Mammary epithelial cell (primary cell): ENCODE measurements around the gene HOXB4.

Experiments
- EZH2 ChIP-seq: IDR thresholded peaks from 2 replicates; pipeline ENCODE4 v1.6.1; 2012; ENCODE audit warnings: low read length, inconsistent platforms, borderline replicate concordance
- TF ChIP-seq, protein P1 (sequence below), 2 donors: IDR thresholded peaks in 1 of 2; conservative IDR thresholded peaks in 1 of 2; 2 replicates each; pipeline ENCODE4 v1.5.1; 2011 to 2012; ENCODE audit warnings: inconsistent platforms in 2 of 2, low read length in 2 of 2, mild to moderate bottlenecking in 2 of 2, control low read depth in 1 of 2, low read depth in 1 of 2; ENCODE audit not compliant: insufficient read depth in 1 of 2; ENCODE audit errors: extremely low read depth in 1 of 2

- TF ChIP-seq, protein P1, sequence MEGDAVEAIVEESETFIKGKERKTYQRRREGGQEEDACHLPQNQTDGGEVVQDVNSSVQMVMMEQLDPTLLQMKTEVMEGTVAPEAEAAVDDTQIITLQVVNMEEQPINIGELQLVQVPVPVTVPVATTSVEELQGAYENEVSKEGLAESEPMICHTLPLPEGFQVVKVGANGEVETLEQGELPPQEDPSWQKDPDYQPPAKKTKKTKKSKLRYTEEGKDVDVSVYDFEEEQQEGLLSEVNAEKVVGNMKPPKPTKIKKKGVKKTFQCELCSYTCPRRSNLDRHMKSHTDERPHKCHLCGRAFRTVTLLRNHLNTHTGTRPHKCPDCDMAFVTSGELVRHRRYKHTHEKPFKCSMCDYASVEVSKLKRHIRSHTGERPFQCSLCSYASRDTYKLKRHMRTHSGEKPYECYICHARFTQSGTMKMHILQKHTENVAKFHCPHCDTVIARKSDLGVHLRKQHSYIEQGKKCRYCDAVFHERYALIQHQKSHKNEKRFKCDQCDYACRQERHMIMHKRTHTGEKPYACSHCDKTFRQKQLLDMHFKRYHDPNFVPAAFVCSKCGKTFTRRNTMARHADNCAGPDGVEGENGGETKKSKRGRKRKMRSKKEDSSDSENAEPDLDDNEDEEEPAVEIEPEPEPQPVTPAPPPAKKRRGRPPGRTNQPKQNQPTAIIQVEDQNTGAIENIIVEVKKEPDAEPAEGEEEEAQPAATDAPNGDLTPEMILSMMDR (conservative IDR thresholded peaks at IDR 0.05 in 1 of 2, IDR thresholded peaks at IDR 0.05 in 1 of 2; ENCODE audit: extremely low read depth in 1 of 2, insufficient read depth in 1 of 2, low read depth in 1 of 2, low read length in 2 of 2) = no peak
- TF ChIP-seq EZH2 = peak; percentile 83
These were observed 33.7 kb upstream of the HOXB4 start for GRCh38 chr17:48611681-48612455.
